HG03045 (cell line): Measurements from ENCODE around the gene VAMP1.
A peak's percentile ranks its signal among the peaks of the same experiment; 100 is the strongest.
"Not testable (repeated sequence)": the region's sequence is repeated elsewhere in the genome, so short reads cannot be mapped to it uniquely, and the experiment has no call there.

ENCODE experiments used
- ATAC-seq: cut with Tn5 transposase; IDR thresholded peaks from one replicate; pipeline ENCODE4 v1.9.1; 2021; ENCODE audit warnings: mild to moderate bottlenecking, moderate library complexity; ENCODE audit not compliant: unreplicated experiment

VAMP1 gene

GRCh38 chr12:6451348-6452244 is 18.9 kb downstream of the VAMP1 start, which contains the start of gene TAPBPL:
TSS of gene TAPBPL (plus strand) at chr12:6452042. CDS start at chr12:6452249, 207 bp downstream.
- peak; percentile 63 for ATAC-seq

- no peak for ATAC-seq
Observed at GRCh38 chr12:6450869-6451347, 19.6 kb downstream of the VAMP1 start.

GRCh38 chr12:6450091-6450868 is 20.2 kb downstream of the VAMP1 start:
- no peak for ATAC-seq

GRCh38 chr12:6444704-6445688 is 25.5 kb downstream of the VAMP1 start, which contains the start of gene CD27:
TSS of gene CD27 (plus strand) at chr12:6444955. CDS start at chr12:6445096, 141 bp downstream.
- no peak for ATAC-seq

GRCh38 chr12:6444031-6444430 is 26.4 kb downstream of the VAMP1 start:
- no peak for ATAC-seq

GRCh38 chr12:6443361-6443983 is 27.0 kb downstream of the VAMP1 start:
- no peak for ATAC-seq

GRCh38 chr12:6442836-6443235 is 27.6 kb downstream of the VAMP1 start:
- ATAC-seq, result no peak

GRCh38 chr12:6440391-6440790 is 30.1 kb downstream of the VAMP1 start:
- ATAC-seq, result no peak

- no peak for ATAC-seq
Observed at GRCh38 chr12:6438345-6438744, 32.1 kb downstream of the VAMP1 start.

- no peak for ATAC-seq
Observed at GRCh38 chr12:6437586-6437985, 32.9 kb downstream of the VAMP1 start.

- ATAC-seq, result no peak
Observed at GRCh38 chr12:6435961-6436715, 34.3 kb downstream of the VAMP1 start.

- no peak for ATAC-seq
Observed at GRCh38 chr12:6434205-6435140, 36.0 kb downstream of the VAMP1 start.

- no peak for ATAC-seq
Observed at GRCh38 chr12:6432991-6433390, 37.5 kb downstream of the VAMP1 start.

GRCh38 chr12:6430124-6430989 is 40.1 kb downstream of the VAMP1 start:
- no peak for ATAC-seq

GRCh38 chr12:6428326-6428725 is 42.2 kb downstream of the VAMP1 start:
- no peak for ATAC-seq

GRCh38 chr12:6427796-6428195 is 42.7 kb downstream of the VAMP1 start:
- not testable (repeated sequence) for ATAC-seq
